Stomach smooth muscle (tissue), 2 donors: ENCODE measurements around the gene PRKCQ.

Source experiments
- H3K27ac ChIP-seq: one replicate; pipeline ENCODE4 v1.7.0; 2013; ENCODE audit warnings: mild to moderate bottlenecking, low read length, inconsistent platforms
- H3K27me3 ChIP-seq, 2 donors: one replicate each; pipeline ENCODE4 v1.7.0; 2013; ENCODE audit warnings: low read length in 2 of 2; ENCODE audit not compliant: insufficient read depth in 2 of 2, control insufficient read depth in 1 of 2
- H3K36me3 ChIP-seq, 2 donors: one replicate each; pipeline ENCODE4 v1.7.0; 2013; ENCODE audit warnings: low read length in 2 of 2; ENCODE audit not compliant: control insufficient read depth in 2 of 2, insufficient read depth in 2 of 2
- H3K4me1 ChIP-seq: one replicate; pipeline ENCODE4 v1.7.0; 2013; ENCODE audit warnings: low read length; ENCODE audit not compliant: control insufficient read depth, insufficient read depth
- H3K4me3 ChIP-seq, 2 donors: one replicate each; pipeline ENCODE4 v1.7.0; 2013; ENCODE audit warnings: low read length in 2 of 2
- H3K9ac ChIP-seq, 2 donors: one replicate each; pipeline ENCODE4 v1.7.0; 2013; ENCODE audit warnings: low read length in 2 of 2, mild to moderate bottlenecking in 1 of 2
- H3K9me3 ChIP-seq, 2 donors: one replicate each; pipeline ENCODE4 v1.7.0; 2013; ENCODE audit warnings: low read length in 2 of 2; ENCODE audit not compliant: control insufficient read depth in 2 of 2
- donor health status: healthy.
- donor health status: Pancreatic carcinoma.

PRKCQ gene

DNA sequence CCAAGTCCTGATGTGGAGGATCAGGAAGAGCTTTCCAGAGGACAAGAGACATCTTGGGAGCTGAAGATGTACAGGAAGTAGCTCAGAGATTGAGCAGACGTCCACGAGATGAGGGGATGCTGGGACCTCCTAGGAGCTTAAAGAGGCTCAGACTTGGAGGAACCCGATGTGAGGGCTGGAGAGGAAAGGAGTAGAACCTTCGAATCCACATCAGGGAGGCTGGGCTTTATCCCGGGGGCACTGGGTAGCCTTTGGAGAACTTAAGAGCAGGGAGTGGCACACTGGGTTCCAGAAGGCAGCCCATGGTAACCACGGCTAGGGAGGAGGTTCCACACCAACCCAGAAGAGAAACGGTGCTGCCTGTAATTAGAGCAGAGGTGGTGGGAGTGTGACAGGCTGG is 10.8 kb downstream of the PRKCQ start:
- no peak overlapping the region for H3K4me3 ChIP-seq
- no peaks in the 10 kb centered on the region for H3K9me3 ChIP-seq
- H3K27ac ChIP-seq, result no peak overlapping the region
- no peaks in the 10 kb centered on the region for H3K36me3 ChIP-seq
- no peaks in the 10 kb centered on the region for H3K4me1 ChIP-seq
- H3K9ac ChIP-seq, result no peak overlapping the region
- peaks cover 0 to 4% of the 10 kb centered on the region in 2 donors for H3K27me3 ChIP-seq

DNA sequence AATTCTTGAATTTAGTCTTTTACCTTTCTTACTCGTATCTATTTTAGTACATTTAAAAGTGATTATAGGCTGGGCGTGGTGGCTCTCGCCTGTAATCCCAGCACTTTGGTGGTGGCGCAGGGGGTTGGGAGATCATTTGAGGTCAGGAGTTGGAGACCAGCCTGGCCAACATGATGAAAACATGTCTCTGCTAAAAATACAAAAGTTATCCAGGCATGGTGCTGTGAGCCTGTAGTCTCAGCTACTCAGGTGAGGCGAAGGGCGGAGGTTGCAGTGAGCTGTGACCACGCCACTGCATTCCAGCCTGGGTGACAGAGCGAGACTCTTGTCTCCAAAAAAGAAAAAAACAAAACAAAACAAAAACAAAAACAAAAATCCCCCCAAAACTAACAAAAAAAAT is 12.2 kb downstream of the PRKCQ start:
- H3K27me3 ChIP-seq, result peaks cover 0 to 4% of the 10 kb centered on the region in 2 donors
- no peaks in the 10 kb centered on the region for H3K9me3 ChIP-seq
- H3K27ac ChIP-seq, result no peak overlapping the region
- no peaks in the 10 kb centered on the region for H3K36me3 ChIP-seq
- no peak overlapping the region for H3K9ac ChIP-seq
- no peaks in the 10 kb centered on the region for H3K4me1 ChIP-seq
- no peak overlapping the region for H3K4me3 ChIP-seq

DNA sequence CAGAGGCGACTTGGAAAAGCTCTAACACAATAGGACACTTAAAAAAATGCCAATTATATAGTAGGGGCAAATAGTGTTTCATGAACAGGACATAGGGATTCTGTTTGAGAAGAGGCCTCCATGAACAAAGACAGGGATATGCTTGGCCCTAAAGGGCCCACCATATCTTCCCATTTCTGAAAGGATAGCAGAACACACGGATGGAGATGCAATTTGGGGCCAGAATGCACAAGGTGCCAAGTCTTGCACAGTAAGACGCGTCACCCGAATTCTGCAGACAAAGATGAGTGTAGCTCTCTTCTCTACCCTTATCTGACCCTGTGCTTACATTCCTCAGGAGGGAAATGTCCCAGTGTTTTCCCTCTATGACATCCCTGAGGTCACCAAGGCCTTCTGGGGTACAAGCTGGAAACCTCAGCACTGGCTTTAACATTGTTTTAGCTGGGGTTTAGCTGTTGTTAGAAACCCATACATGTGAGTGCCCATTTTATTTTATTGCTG is 12.8 kb downstream of the PRKCQ start:
- Histone ChIP-seq H3K9ac (no peak overlapping the region), H3K9me3 (no peaks in the 10 kb centered on the region), H3K4me3 (no peak overlapping the region), H3K4me1 (no peaks in the 10 kb centered on the region), H3K27me3 (peaks cover 0 to 4% of the 10 kb centered on the region in 2 donors), H3K36me3 (no peaks in the 10 kb centered on the region), H3K27ac (no peak overlapping the region)

DNA sequence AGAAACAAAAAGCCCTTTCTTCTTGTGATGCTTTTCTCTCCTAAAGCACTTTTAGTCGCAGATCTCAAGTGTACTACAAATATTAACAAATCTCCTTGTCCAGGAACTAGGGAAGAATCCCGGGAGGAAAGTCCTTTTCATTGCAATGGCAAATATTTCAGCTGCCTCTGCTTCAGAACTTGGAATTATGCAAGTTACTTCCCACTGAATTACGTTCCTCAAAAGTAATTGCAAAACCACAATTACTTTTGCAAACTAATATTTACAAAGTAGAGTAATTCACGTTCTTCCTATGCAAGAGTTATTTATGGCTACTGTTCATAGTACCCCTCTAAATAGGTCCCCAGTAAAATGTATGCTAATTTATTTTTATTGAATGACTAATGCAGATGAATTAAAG is 14.5 kb downstream of the PRKCQ start:
- Histone ChIP-seq H3K9ac (no peak overlapping the region), H3K27me3 (no peaks in the 10 kb centered on the region), H3K4me1 (no peaks in the 10 kb centered on the region), H3K36me3 (no peaks in the 10 kb centered on the region), H3K9me3 (no peaks in the 10 kb centered on the region), H3K4me3 (no peak overlapping the region), H3K27ac (no peak overlapping the region)

DNA sequence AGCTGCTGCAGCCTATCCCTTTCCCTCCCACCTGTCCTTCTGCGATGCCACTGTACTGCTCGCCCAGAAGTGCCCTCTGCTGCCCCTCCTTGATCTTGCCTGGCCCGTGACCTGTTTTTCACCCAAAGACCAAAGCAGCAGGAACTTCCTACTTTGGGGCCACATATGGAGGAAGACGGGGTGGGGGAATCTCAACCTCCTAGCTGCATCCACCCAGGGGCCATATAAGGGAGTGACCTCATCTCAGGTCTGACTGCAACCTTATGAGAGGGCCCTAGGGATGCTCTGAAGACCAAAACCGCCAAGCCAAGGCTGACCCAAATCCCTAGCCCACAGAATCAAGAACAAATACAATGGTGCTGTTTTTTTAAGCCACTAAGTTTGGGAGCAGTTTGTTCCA is 15.7 kb downstream of the PRKCQ start:
- H3K4me1 ChIP-seq, result no peaks in the 10 kb centered on the region
- H3K27me3 ChIP-seq, result no peaks in the 10 kb centered on the region
- no peaks in the 10 kb centered on the region for H3K36me3 ChIP-seq
- no peaks in the 10 kb centered on the region for H3K9me3 ChIP-seq
- no peak overlapping the region for H3K9ac ChIP-seq
- H3K4me3 ChIP-seq, result no peak overlapping the region
- no peak overlapping the region for H3K27ac ChIP-seq

DNA sequence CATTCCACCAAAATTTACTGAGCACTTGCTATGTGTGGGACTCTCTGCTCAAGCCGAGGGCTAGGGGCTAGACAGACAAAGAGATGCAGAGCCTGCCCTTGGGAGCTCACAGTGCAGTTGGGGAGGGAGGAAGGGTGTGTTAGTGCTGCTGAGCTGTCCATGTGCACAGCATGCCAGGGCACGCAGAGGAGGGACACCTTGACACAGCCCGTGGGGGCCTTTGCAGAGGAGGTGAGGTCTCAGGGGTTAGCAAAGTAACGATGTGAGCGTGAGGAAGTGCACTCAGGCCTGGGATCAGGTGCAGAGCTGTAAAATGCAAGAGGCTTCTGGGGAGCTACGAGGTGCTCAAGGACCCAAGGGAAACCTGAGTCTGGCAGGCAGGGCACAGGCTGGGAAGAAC is 16.3 kb downstream of the PRKCQ start:
- Histone ChIP-seq H3K27me3 (no peaks in the 10 kb centered on the region), H3K27ac (no peak overlapping the region), H3K4me3 (no peak overlapping the region), H3K4me1 (no peaks in the 10 kb centered on the region), H3K36me3 (no peaks in the 10 kb centered on the region), H3K9me3 (no peaks in the 10 kb centered on the region), H3K9ac (no peak overlapping the region)

DNA sequence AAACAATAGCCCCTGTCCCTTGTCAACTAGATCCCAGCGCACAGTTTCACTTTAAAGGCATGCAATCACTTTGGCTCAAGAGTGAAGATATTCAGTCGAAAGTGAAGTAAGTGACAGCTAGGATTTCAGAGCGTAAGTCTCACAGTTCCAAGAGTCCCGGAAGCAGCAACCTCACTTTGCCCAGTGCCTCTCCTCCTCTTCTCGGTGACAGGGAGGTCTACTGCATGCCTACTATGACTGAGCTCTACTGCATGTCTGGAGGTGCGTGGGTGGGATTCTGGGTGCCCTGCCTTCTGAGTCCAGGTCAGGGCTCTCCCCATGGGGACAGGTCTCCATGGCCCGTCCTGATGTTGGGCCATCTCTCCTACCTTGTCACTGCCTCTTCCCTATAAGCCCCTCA is 17.0 kb downstream of the PRKCQ start:
- Histone ChIP-seq H3K36me3 (no peaks in the 10 kb centered on the region), H3K27me3 (no peaks in the 10 kb centered on the region), H3K4me1 (no peaks in the 10 kb centered on the region), H3K27ac (no peak overlapping the region), H3K9ac (no peak overlapping the region), H3K4me3 (no peak overlapping the region), H3K9me3 (no peaks in the 10 kb centered on the region)

DNA sequence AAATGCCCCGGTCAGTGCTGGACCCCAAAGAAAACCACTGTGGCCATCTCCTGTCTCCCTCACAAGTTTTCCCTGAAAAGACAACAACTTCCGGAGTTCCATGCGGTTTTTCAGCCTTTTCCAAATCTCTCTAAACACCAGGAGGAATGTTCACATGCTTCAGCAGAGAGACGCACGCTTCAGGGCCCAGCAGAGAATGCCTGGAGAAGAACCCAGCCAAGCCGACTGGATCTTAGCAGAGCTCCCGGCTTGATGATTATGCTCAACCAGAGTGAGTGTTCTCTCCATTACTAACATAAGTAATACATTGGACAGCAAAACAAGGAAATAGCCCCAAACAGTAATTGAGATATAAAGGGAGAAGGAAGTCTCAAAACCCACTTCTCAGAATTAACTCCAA is 17.9 kb downstream of the PRKCQ start:
- Histone ChIP-seq H3K27me3 (no peaks in the 10 kb centered on the region), H3K4me3 (no peak overlapping the region), H3K36me3 (no peaks in the 10 kb centered on the region), H3K9me3 (no peaks in the 10 kb centered on the region), H3K9ac (no peak overlapping the region), H3K27ac (no peak overlapping the region), H3K4me1 (no peaks in the 10 kb centered on the region)

DNA sequence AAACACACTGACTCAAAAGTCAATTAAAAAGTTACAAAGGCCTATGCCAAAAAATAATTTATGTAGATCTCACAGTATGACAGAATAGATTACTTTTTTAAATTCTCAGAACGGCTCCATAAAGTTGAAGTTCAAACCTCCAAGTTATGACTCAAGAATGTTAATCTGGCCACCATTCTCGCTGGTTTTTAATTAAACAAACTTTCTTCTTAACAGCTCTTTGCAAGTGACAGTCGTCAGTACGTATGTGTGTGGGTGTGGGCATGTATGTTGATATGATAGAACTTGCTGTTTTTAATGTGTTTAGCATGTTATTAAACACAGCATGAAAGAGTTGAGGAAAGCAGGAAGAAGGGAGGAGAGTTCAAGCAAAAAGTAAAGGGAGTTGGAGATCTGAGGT is 18.5 kb downstream of the PRKCQ start:
- Histone ChIP-seq H3K4me3 (no peak overlapping the region), H3K27ac (no peak overlapping the region)

DNA sequence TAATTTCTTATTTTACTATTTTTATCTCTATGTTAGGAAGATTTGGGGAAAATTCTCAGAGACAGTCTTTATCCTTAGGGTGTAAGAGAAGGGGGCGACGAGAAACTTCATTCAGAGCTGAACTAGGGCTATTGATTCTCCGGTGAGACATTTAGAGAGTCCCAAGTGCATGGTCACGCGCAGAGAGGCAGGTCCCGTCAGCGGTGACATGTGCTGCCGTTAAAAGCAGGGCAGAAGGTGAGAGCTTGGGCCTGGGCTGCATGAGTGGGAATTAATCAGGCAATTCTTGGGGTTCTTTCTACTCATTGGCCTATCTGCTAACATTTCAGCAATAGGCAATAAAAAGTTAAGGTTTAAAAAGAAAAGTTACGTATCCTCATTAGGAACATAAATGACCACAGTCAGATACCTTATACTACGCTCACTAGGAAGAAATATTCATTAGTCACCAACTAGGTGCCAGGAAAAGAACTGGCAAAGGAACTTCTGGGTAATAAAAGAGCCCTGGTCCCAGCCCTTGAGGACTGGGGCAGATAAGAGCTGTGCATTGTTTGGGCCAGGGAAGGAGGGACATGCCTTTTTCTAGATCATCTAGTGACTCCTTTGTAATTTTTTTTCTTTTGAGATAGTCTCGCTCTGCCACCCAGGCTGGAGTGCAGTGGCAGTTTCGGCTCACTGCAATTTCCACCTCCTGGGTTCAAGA is 21.2 kb downstream of the PRKCQ start:
- no peak overlapping the region for H3K4me3 ChIP-seq
- no peaks in the 10 kb centered on the region for H3K4me1 ChIP-seq
- H3K27ac ChIP-seq, result no peak overlapping the region
- H3K36me3 ChIP-seq, result no peaks in the 10 kb centered on the region
- no peaks in the 10 kb centered on the region for H3K9me3 ChIP-seq
- no peak overlapping the region for H3K9ac ChIP-seq
- H3K27me3 ChIP-seq, result no peaks in the 10 kb centered on the region

More for the DNA sequence above, 18.5 kb downstream of the PRKCQ start:
- H3K9me3 ChIP-seq, result no peaks in the 10 kb centered on the region
- H3K9ac ChIP-seq, result no peak overlapping the region
- no peaks in the 10 kb centered on the region for H3K4me1 ChIP-seq
- H3K27me3 ChIP-seq, result no peaks in the 10 kb centered on the region
- H3K36me3 ChIP-seq, result no peaks in the 10 kb centered on the region

DNA sequence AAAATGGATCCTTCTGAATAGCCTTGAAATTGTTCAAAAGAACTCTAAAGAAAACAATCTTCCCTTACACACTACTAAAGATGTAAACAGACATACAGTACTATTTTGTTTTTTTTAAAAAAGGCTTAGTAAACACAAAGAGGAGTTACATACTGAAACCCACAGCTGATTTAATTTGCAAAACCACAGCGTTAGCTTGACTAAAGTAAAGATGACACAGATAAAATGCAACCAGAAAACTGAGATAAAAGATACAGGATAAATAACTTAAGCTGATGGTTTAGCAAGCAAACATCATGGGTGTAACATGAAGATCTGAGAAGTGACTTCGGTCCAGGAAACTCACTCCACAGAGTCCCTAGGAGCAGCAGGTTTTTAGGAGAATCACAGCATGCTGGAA is 21.8 kb downstream of the PRKCQ start:
- Histone ChIP-seq H3K27me3 (no peaks in the 10 kb centered on the region), H3K9ac (no peak overlapping the region), H3K27ac (no peak overlapping the region), H3K9me3 (no peaks in the 10 kb centered on the region), H3K4me3 (no peak overlapping the region), H3K4me1 (no peaks in the 10 kb centered on the region), H3K36me3 (no peaks in the 10 kb centered on the region)
